HG02970 (cell line): ENCODE data around the gene RABGAP1.

Experiments
- ATAC-seq: cut with Tn5 transposase; IDR thresholded peaks from one replicate; pipeline ENCODE4 v1.9.1; 2021; ENCODE audit warnings: mild to moderate bottlenecking, moderate library complexity, moderate number of reproducible peaks; ENCODE audit not compliant: unreplicated experiment, low FRiP score

Gene RABGAP1

GRCh38 chr9:122941582-122942234, 888 bp downstream of the RABGAP1 start:
- ATAC-seq: no peak

- no peak for ATAC-seq
These were observed 4.4 kb downstream of the RABGAP1 start for GRCh38 chr9:122944960-122945888.

- no peak for ATAC-seq
These were observed 5.7 kb downstream of the RABGAP1 start for GRCh38 chr9:122946461-122947005.

- no peak for ATAC-seq
These were observed 7.5 kb downstream of the RABGAP1 start for GRCh38 chr9:122948313-122948712.

GRCh38 chr9:122949696-122950095, 8.9 kb downstream of the RABGAP1 start:
- no peak for ATAC-seq

- no peak for ATAC-seq
These were observed 9.4 kb downstream of the RABGAP1 start for GRCh38 chr9:122950263-122950662.

GRCh38 chr9:122951056-122951455, 10.2 kb downstream of the RABGAP1 start:
- ATAC-seq: no peak

GRCh38 chr9:122954253-122954691, 13.5 kb downstream of the RABGAP1 start:
- no peak for ATAC-seq

GRCh38 chr9:122955961-122956360, 15.1 kb downstream of the RABGAP1 start:
- ATAC-seq: no peak

GRCh38 chr9:122961139-122961538, 20.3 kb downstream of the RABGAP1 start:
- no peak for ATAC-seq

- ATAC-seq: no peak
These were observed 34.4 kb downstream of the RABGAP1 start for GRCh38 chr9:122975196-122975595.

- no peak for ATAC-seq
These were observed 37.8 kb downstream of the RABGAP1 start for GRCh38 chr9:122978601-122979000.

- no peak for ATAC-seq
These were observed 45.2 kb downstream of the RABGAP1 start for GRCh38 chr9:122986010-122986409.

GRCh38 chr9:122988141-122988540, 47.3 kb downstream of the RABGAP1 start:
- ATAC-seq: no peak

- no peak for ATAC-seq
These were observed 48.3 kb downstream of the RABGAP1 start for GRCh38 chr9:122988920-122989621.

GRCh38 chr9:122991370-122991830, 50.6 kb downstream of the RABGAP1 start:
- no peak for ATAC-seq

GRCh38 chr9:122996586-122996985, 55.8 kb downstream of the RABGAP1 start:
- no peak for ATAC-seq

- ATAC-seq: no peak
These were observed 57.6 kb downstream of the RABGAP1 start for GRCh38 chr9:122998448-122998847.

- ATAC-seq: no peak
These were observed 59.7 kb downstream of the RABGAP1 start for GRCh38 chr9:123000371-123001068.

- ATAC-seq: no peak
These were observed 61.9 kb downstream of the RABGAP1 start for GRCh38 chr9:123002754-123003153.
